ENCODE measurements around the gene KANSL1. TPM values are rescaled to one million over a fixed set of nuclear protein-coding genes. Genes with fewer than 3 reads are reported as not detected.
"Not testable (repeated sequence)": the region's sequence is repeated elsewhere in the genome, so short reads cannot be mapped to it uniquely, and the experiment has no call there.

The KANSL1 gene, protein sequence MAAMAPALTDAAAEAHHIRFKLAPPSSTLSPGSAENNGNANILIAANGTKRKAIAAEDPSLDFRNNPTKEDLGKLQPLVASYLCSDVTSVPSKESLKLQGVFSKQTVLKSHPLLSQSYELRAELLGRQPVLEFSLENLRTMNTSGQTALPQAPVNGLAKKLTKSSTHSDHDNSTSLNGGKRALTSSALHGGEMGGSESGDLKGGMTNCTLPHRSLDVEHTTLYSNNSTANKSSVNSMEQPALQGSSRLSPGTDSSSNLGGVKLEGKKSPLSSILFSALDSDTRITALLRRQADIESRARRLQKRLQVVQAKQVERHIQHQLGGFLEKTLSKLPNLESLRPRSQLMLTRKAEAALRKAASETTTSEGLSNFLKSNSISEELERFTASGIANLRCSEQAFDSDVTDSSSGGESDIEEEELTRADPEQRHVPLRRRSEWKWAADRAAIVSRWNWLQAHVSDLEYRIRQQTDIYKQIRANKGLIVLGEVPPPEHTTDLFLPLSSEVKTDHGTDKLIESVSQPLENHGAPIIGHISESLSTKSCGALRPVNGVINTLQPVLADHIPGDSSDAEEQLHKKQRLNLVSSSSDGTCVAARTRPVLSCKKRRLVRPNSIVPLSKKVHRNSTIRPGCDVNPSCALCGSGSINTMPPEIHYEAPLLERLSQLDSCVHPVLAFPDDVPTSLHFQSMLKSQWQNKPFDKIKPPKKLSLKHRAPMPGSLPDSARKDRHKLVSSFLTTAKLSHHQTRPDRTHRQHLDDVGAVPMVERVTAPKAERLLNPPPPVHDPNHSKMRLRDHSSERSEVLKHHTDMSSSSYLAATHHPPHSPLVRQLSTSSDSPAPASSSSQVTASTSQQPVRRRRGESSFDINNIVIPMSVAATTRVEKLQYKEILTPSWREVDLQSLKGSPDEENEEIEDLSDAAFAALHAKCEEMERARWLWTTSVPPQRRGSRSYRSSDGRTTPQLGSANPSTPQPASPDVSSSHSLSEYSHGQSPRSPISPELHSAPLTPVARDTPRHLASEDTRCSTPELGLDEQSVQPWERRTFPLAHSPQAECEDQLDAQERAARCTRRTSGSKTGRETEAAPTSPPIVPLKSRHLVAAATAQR (N-terminal part only)
- total RNA-seq (2014; rRNA removed; shearing (Covaris generic)), result 32.4 and 37.4 TPM in 2 replicates

DNA sequence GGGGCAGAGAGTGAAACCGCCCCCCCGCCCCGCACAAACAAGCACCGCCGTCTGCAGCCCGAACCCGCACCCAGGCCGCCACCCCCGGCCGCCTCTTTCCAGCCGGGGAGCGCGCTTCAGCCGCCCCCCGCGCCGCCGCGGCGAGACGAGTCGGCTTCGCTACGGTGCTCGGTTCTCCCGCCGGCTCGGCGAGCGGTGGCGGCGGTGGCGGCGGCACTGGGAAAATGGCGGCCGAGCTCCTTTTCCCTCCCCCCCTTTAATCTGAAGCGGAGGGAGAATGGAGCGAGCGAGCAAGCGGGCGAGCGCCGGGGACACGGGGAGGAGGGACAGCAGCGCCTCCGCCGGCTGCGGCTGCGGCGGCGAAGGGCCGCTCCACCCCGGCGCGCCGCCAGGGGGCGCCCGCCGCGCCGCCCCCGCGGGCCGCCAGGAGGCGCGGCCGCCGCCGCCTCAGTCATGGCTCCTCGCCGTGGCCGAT, at the start of gene KANSL1:
KANSL1 (minus strand) TSS at position 279 of the 475 bp plus-strand sequence. CDS start 21,286 bp downstream, outside the sequence.
- DNase-seq (ENCODE audit: low spot score), result peak; percentile 92

DNA sequence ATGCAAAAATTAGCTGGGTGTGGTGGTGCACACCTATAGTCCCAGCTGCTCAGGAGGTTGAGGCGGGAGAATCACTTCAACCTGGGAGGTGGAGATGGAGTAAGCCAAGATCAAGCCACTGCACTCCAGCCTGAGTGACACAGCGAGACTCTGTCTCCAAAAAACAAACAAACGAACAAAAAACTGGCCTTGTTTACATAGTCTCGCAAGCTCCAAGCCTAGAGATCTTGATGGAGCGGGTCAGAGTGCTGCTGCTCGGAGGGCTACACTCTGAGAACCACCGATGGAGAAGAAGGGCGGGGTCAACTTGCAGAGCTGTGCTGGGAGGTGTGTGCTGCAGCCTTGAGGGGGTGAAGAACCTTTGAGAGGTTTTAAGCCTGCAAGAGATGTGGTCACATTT, 38.1 kb upstream of the KANSL1 start:
- DNase-seq (ENCODE audit: low spot score), result not testable (repeated sequence)

DNA sequence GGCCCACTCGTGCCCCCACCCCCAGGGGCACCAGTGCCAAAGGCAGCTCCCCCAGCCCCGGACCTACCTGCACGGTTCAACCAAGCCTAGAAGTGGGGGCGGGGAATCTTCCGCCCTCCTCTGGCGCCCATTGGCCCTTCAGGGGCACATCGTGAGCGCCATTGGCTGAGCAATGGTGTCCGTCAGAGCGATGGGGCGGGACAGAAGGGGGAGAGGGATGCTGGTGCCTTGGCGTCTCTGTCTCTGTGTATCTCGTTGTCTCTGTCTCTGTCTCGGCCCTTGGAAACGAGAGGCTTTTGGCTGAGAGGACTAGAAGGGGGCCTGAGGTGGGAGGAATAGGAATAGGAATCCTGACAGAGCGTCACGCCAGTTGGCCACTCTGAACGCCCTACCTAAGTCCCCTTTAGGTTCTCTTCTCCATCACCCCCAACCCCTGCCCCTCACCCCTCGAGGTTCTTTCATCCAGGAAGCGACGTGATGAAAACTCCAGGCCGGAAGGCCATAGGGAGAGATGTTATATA, 32.1 kb upstream of the KANSL1 start:
- peak; percentile 98 for DNase-seq (ENCODE audit: low spot score)

DNA sequence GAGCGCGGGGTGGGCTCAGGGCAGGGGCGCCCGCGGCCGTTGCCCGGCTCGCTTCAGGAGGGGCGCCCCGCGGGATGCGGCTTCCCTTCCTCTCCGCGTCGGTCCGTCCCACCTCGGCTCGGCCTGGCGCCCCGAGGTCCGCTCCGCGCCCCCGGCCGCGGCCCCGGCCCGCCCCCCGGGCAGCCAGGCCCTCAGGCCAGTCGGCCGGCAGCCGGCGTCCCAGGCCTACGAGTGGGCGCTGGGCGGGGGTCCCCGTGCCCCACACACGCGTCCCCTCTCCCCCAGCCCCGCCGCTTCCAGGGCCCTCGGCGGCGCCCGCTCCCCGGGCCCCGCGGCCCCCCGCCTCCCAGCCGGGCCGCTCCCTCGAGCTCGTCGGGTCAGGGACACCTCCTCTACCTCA, 31.6 kb upstream of the KANSL1 start:
- not testable (repeated sequence) for DNase-seq (ENCODE audit: low spot score)

DNA sequence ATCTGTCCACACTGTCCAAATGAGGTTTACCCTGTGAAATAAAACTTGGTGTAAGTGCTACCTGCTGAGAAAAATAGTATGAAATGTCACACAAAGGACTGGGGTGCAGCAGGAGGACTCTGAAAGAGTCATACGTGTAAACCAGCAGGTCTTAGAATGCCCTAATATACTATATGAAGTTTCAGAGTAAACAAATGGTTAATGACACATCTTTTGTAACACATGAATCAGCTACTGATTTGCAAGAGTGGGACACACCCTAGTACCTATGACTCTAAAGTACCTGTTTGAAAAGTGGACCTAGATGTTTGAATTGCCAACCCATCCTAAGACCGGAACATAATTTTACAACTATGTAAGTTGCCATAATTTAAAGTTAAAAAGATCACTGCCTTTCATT, 29.8 kb upstream of the KANSL1 start:
- DNase-seq (ENCODE audit: low spot score), result not testable (repeated sequence)

DNA sequence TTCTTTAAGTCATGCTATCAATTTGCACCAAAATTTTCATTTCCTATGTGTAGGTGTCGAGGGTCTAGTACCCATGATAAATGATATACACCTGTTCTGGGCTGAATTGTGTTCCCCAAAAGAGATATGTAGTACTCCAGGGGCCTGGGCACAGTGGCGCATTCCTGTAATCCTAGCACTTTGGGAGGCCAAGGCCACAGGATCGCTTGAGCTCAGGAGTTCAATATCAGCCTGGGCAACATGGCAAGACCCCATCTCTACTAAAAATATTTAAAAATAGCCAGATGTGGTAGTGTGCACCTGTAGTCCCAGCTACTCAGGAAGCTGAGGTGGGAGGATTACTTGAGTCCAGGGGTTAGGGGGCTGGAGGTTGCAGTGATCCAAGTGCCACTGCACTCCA, 23.5 kb upstream of the KANSL1 start:
- DNase-seq (ENCODE audit: low spot score), result no peak

DNA sequence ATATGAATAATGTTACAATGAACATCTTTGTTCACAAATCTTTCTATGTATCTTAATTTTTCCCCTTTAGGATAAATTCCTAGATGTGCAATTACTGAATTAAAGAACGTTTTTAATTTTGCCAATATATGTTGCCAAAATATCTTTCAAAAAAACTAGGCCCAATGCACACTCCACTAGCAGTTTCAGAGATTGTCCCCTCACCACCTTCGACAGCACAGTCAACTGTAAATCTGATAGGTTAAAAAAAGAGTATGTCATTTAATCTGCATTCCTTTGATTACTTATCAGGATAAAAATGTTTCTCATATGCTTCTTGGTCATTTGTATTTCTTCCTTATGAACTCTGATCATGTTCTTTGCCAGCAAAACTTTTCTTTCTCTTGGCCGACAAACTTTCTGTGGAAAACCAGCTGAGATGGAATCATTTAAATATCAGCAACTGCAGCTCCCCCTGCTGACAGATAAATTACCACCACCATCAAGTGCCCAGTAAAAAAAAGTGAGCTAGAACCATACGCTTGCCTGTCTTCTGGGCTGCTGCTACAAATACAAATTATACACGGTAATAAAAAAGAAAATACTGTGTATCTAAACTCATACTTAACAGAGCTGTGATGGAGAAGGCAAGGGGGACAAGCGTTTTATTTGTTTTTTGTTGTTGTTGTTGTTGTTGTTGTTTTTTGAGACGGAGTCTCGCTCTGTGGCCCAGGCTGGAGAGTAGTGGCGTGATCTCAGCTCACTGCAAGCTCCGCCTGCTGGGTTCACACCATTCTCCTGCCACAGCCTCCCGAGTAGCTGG, 19.6 kb upstream of the KANSL1 start:
- peak; percentile 88 for DNase-seq (ENCODE audit: low spot score)

DNA sequence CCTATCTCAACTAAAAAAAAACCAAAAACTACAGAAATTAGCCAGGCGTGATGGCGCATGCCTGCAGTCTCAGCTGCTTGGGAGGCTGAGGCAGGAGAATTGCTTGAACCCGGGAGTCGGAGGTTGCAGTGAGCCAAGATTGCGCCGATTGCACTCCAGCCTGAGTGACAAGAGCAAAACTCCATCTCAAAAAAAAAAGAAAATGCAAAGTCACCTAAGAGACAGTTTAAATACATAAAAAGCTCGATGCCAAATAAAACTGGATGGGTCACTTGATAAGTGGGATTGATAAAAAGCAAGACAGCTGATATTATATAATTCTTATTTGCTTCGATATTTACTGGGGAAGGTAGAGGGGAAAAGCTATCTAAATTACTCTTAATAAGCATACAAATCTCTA, 15.8 kb upstream of the KANSL1 start:
- no peak for DNase-seq (ENCODE audit: low spot score)

DNA sequence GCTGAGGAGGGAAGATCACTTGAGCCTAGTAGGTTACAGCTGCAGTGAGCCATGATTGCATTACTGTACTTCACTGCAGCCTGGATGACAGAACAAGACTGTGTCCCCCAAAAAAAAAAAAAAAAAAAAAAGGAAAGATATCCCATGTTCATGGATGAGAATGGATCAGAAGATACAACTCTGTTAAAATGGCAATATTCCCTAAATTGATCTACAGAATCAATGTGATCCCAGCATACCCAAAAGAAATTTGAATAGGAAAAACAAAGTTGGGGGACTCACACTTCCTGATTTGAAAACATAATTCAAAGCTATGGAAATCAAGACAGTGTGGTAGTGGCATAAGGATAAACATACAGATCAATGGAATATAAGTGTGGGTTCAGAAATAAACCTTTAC, 12.7 kb upstream of the KANSL1 start:
- DNase-seq (ENCODE audit: low spot score), result no peak

DNA sequence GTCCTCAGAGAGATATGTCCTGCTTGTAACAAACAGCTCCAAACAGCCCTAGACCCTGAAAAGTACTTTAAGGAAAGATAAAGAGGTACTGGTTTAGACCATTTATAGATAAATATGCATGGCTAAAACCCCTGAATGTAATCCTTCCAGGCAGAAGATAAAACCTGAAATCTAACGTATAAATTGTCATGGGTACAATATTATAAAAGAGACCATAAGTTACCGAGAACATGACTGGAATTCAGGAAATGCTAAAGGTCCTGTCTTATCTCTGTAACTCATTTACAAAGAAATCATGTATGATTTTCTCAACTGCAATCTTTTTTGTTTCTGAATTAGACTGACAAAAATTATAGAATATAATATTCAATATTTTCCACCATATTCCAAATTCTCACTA, 9.2 kb upstream of the KANSL1 start:
- peak; percentile 31 for DNase-seq (ENCODE audit: low spot score)

DNA sequence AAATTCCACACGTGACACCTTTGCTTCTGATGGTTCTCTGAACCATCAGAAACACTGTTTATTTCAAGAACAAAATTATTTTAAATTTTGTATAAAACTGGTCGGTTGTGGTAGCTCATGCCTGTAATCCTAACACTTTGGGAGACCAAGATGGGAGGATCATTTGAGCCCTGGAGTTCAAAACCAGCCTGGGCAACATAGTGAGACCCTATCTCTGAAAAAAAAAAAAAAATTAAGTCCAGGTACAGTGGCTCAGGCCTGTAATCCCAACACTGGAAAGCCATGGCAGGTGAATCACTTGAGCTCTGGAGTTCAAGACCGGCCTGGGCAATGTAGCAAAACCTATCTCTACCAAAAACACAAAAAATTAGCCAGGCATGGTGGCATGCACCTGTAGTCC, 8.3 kb upstream of the KANSL1 start:
- DNase-seq (ENCODE audit: low spot score), result no peak

DNA sequence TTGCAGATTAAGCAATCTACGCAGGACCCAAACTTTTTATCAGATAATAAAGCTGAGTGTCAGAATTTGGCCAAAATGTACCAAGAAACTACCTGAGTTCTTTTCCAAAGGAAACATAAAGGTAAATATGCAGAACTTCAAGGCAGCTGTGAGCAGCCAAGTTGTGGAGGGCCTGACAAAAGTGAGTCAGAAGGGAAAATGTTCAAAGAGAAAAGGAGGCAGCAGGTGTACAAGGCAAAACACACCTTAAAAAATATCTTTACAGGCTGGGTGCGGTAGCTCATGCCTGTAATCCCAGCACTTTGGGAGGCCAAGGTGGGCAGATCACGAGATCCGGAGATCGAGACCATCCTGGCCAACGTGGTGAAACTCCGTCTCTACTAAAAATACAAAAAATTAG, 7.0 kb upstream of the KANSL1 start:
- no peak for DNase-seq (ENCODE audit: low spot score)

DNA sequence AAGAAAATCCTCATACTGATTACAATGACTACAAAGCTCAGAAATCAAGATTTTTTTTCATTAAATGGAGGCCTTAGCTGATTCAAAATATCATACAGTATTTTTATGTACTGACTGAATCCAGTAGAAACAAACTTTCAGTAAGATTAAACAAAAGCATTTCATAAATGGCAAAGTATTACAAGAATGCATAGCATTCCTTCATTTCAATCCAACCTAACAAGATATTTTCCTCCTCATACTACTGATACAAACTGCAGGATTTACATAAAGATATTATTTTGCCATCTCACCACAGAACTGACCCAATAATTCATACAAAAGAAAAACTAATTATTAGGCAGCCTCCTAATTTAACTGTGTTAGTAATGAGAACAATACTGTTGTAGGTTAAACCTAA, 6.2 kb upstream of the KANSL1 start:
- no peak for DNase-seq (ENCODE audit: low spot score)

DNA sequence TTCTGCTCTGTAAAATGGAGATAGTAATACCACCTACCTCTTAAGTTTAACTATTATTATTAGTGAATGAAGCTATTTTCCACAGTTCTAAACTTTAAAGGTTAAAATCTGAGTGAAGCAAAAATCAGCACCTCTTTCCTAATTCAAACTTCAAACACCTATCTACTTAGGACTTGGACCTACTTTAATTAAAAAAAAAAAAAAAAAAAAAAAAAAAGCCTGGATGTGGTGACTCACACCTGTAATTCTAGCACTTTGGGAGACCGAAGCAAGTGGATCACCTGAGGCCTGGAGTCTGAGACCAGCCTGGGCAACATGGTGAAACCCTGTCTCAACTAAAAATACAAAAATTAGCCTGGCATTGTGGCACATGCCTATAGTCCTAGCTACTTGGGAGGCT, 5.0 kb upstream of the KANSL1 start:
- no peak for DNase-seq (ENCODE audit: low spot score)

DNA sequence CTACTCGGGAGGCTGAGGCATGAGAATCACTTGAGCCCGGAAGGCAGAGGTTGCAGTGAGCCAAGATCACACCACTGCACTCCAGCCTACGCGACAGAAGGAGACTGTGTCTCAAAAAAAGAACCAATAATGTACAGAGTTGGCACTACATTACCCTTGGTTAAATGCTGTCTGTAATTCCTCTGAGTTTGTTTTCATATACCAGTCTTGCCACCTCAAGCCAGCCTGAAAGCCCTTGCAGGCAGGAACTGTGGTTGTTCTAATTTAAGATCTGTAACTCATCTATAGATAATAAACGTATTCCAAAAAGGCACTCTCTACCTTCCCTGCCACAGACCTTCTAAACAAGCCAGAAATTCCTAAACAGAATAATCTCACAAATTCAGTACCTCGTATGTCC, 4.3 kb upstream of the KANSL1 start:
- DNase-seq (ENCODE audit: low spot score), result no peak

DNA sequence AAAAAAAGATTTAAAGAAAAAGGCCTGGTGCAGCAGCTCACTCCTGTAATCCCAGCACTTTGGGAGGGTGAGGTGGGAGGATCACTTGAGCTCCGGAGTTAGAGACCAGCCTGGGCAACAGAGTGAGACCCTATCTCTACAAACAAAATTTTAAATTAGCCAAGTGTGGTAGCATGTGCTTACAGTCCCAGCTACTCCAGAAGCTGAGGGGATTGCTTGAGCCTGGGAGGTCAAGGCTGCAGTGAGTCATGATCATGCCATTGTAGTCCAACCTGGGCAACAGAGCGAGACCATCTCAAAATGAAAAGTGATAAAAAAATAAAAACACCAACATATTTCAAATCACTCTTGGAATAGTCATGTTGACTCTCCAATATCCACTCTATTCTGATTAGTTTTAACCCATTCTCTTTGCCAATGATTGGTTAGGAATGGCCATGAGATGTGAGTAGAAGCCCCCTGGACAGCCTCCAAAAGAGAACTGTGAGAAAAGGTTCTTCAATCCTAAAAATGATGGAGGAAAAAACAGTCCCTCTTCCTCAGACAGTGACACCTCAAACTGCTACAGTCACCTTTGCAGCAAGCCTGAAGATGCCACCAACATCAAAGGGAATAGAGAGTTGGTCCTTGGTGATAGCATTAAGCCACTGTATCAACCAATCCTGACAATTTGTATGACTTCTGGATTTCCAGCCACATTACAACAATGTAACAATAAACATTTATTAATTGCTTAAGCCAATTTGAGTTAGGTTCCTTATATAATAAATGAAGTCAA, 2.9 kb upstream of the KANSL1 start:
- no peak for DNase-seq (ENCODE audit: low spot score)

DNA sequence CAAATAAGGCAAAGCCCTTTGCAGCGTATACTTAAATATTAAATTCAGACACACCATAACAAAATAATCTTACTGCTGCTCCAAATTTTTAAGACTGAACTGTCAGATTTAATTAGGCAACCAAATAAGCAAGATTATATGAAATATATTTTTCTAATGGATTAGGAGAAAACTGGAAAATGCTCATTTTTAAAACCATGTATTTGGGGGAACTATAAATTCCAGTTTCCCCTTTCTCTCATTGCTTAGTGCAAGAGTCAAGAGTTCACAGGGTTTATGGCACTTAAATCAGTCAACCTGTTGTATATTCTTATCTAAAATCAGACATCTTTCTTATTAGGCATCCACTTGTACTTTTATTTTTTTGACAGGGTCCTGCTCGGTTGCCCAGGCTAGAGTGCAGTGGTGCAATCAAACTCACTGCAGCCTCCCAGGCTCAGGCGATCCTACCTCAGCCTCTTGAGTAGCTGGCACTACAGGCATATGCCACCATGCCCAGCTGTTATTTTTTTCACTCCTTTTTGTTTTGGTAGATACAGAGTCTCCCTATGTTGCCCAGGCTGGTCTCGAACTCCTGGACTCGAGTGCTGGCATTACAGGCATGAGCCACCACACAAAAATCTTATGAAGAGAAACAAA, 2.1 kb upstream of the KANSL1 start:
- no peak for DNase-seq (ENCODE audit: low spot score)

DNA sequence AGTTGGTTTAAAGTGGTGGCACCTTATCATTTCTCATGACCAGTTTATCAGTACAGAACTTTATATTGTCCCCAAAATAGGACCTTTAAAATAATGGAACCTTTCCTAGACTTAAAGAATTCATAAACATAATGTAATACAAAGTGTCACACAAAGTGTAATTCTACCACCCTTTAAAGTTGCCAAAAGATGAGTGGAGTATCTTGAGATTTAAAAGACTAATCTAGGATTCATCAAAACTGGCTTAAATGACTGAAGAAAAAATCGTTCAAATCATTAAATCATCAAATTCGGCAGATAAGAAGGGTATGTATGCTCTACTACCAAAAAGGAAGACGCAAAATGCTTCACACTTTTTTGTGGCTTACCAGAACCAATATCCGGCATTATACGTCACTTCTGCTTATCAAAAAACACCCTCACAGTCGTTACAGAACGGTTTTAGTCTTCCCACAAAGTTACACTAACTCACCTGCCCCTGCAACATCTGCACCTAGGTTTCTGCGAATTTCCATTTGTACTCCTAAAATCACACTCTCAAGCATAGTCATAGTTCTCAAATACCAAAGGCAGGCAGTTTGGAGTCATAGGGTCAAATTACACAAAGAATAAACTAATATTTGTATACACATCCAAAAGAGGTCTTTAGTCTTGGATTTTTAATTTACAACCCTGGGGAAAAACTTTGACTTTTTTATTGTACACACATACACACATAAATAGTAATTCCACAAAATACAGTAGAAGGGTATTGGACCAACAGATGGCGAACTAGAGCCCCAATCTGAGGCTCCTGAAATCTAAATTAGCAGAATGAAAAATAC, 1.4 kb upstream of the KANSL1 start:
- DNase-seq (ENCODE audit: low spot score), result peak; percentile 66
